MM.1S (cell line): ENCODE results near the gene ADGRE2.
"Not testable (repeated sequence)": the region's sequence is repeated elsewhere in the genome, so short reads cannot be mapped to it uniquely, and the experiment has no call there.

Experiments used
- DNase-seq: peaks from one replicate; pipeline ENCODE4 v3.0.0-alpha.2; 2015
- H2AFZ ChIP-seq: fragments of 300-600 bp; sonication (generic); 2 replicates; pipeline ENCODE4 v1.6.0; 2016; ENCODE audit warnings: antibody characterized with exemption, low read length
- H3F3A ChIP-seq: fragments of 300-600 bp; sonication (generic); 2 replicates; pipeline ENCODE4 v1.6.1; 2016; ENCODE audit warnings: mild to moderate bottlenecking, antibody characterized with exemption, low read length, moderate library complexity, mixed read lengths; ENCODE audit not compliant: insufficient read depth
- H3K27ac ChIP-seq: fragments of 300-600 bp; sonication (generic); 2 replicates; pipeline ENCODE4 v1.5.1; 2016; ENCODE audit warnings: mild to moderate bottlenecking, low read length
- H3K27me3 ChIP-seq: fragments of 300-600 bp; sonication (generic); replicated peaks from 2 replicates; pipeline ENCODE4 v1.6.0; 2016; ENCODE audit warnings: low read length; ENCODE audit not compliant: insufficient read depth
- H3K36me3 ChIP-seq: fragments of 300-600 bp; sonication (generic); replicated peaks from 2 replicates; pipeline ENCODE4 v1.6.1; 2016; ENCODE audit warnings: mild to moderate bottlenecking, low read length, mixed read lengths; ENCODE audit not compliant: insufficient read depth
- H3K4me1 ChIP-seq: fragments of 300-600 bp; sonication (generic); 2 replicates; pipeline ENCODE4 v1.6.1; 2016; ENCODE audit warnings: low read length, mixed read lengths
- H3K4me2 ChIP-seq: fragments of 300-600 bp; sonication (generic); 2 replicates; pipeline ENCODE4 v1.6.0; 2016; ENCODE audit warnings: low read depth, low read length
- H3K4me3 ChIP-seq: fragments of 300-600 bp; sonication (generic); 2 replicates; pipeline ENCODE4 v1.5.1; 2016; ENCODE audit warnings: low read length, mixed read lengths
- H3K79me2 ChIP-seq: fragments of 300-600 bp; sonication (generic); 2 replicates; pipeline ENCODE4 v1.6.1; 2016; ENCODE audit warnings: mixed run types, low read length, mixed read lengths
- H3K9ac ChIP-seq: fragments of 300-600 bp; sonication (generic); 2 replicates; pipeline ENCODE4 v1.6.1; 2016; ENCODE audit warnings: low read length, mixed read lengths
- H3K9me2 ChIP-seq: fragments of 300-600 bp; sonication (generic); replicated peaks from 2 replicates; pipeline ENCODE4 v1.6.1; 2016; ENCODE audit warnings: mild to moderate bottlenecking, low read length, mixed read lengths; ENCODE audit not compliant: insufficient read depth
- H3K9me3 ChIP-seq: fragments of 300-600 bp; sonication (generic); replicated peaks from 2 replicates; pipeline ENCODE4 v1.6.1; 2016; ENCODE audit warnings: mild to moderate bottlenecking, low read length, mixed read lengths; ENCODE audit not compliant: insufficient read depth
- H4K20me1 ChIP-seq: fragments of 300-600 bp; sonication (generic); 2 replicates; pipeline ENCODE4 v1.6.1; 2016; ENCODE audit warnings: mild to moderate bottlenecking, low read length, moderate library complexity, mixed read lengths; ENCODE audit not compliant: insufficient read depth
- EZH2 ChIP-seq: fragments of 300-600 bp; sonication (generic); optimal IDR thresholded peaks from 2 replicates; pipeline ENCODE3; 2017; ENCODE audit warnings: low read depth, mild to moderate bottlenecking, antibody characterized with exemption, low read length, mixed read lengths
- EZH2phosphoT487 ChIP-seq: fragments of 300-600 bp; sonication (generic); IDR thresholded peaks from 2 replicates; pipeline ENCODE4 v1.6.1; 2018; ENCODE audit warnings: antibody characterized with exemption, low read length
- TF ChIP-seq, protein P1 (sequence below): fragments of 300-600 bp; sonication (generic); IDR thresholded peaks from 2 replicates; pipeline ENCODE4 v1.5.1; 2016; ENCODE audit warnings: antibody characterized with exemption, low read length, mixed read lengths

The ADGRE2 gene

GRCh38 chr19:14775869-14776586, 2.3 kb downstream of the ADGRE2 start:
- H3K4me2 ChIP-seq = no peak overlapping the region
- no peaks in the 10 kb centered on the region for H3K79me2 ChIP-seq
- H4K20me1 ChIP-seq = no peaks in the 10 kb centered on the region
- no peaks in the 10 kb centered on the region for H3K9me3 ChIP-seq
- no peak overlapping the region for H2AFZ ChIP-seq
- H3K4me3 ChIP-seq = no peak overlapping the region
- no peak overlapping the region for H3K27ac ChIP-seq
- no peaks in the 10 kb centered on the region for H3K9me2 ChIP-seq
- peaks cover 38% of the 10 kb centered on the region for H3K27me3 ChIP-seq
- H3K9ac ChIP-seq = no peak overlapping the region
- H3K36me3 ChIP-seq = no peaks in the 10 kb centered on the region
- DNase-seq = no peak
- TF ChIP-seq EZH2phosphoT487 (no peak), EZH2 (no peak)
- TF ChIP-seq, protein P1, sequence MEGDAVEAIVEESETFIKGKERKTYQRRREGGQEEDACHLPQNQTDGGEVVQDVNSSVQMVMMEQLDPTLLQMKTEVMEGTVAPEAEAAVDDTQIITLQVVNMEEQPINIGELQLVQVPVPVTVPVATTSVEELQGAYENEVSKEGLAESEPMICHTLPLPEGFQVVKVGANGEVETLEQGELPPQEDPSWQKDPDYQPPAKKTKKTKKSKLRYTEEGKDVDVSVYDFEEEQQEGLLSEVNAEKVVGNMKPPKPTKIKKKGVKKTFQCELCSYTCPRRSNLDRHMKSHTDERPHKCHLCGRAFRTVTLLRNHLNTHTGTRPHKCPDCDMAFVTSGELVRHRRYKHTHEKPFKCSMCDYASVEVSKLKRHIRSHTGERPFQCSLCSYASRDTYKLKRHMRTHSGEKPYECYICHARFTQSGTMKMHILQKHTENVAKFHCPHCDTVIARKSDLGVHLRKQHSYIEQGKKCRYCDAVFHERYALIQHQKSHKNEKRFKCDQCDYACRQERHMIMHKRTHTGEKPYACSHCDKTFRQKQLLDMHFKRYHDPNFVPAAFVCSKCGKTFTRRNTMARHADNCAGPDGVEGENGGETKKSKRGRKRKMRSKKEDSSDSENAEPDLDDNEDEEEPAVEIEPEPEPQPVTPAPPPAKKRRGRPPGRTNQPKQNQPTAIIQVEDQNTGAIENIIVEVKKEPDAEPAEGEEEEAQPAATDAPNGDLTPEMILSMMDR = no peak
- no peaks in the 10 kb centered on the region for H3F3A ChIP-seq
- no peaks in the 10 kb centered on the region for H3K4me1 ChIP-seq

DNA sequence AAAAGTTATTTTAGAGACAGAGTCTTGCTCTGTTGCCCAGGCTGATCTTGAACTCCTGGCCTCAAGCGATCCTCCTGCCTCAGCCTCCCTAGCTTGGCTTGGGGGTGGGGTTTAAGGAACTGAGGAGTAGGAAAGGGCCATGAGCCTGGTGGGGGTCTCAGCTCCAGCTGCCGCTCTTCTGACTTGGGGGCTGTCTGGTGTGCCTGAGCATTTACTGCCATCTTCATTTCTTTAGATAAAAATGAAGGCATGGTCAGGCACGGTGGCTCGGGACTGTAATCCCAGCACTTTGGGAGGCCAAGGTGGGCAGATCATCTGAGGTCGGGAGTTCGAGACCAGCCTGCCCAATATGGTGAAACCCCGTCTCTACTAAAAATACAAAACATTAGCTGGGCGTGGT, 3.0 kb downstream of the ADGRE2 start:
- H3K9me2 ChIP-seq, H2AFZ ChIP-seq, H3K79me2 ChIP-seq, H3F3A ChIP-seq, H3K4me3 ChIP-seq, H3K27ac ChIP-seq, H3K36me3 ChIP-seq, H4K20me1 ChIP-seq, H3K4me2 ChIP-seq, H3K9ac ChIP-seq, DNase-seq, H3K9me3 ChIP-seq, H3K4me1 ChIP-seq: not testable (repeated sequence)
- peaks cover 35% of the 10 kb centered on the region for H3K27me3 ChIP-seq

GRCh38 chr19:14774373-14774772, 4.0 kb downstream of the ADGRE2 start:
- peaks cover 37% of the 10 kb centered on the region for H3K27me3 ChIP-seq
- no peak for TF ChIP-seq EZH2phosphoT487
- TF ChIP-seq, protein P1 = no peak
- no peak for TF ChIP-seq EZH2
- no peaks in the 10 kb centered on the region for H3F3A ChIP-seq
- H3K27ac ChIP-seq = no peak overlapping the region
- no peaks in the 10 kb centered on the region for H4K20me1 ChIP-seq
- no peak for DNase-seq
- no peaks in the 10 kb centered on the region for H3K79me2 ChIP-seq
- H2AFZ ChIP-seq = no peak overlapping the region
- H3K4me1 ChIP-seq = no peaks in the 10 kb centered on the region
- H3K4me2 ChIP-seq = no peak overlapping the region
- no peaks in the 10 kb centered on the region for H3K36me3 ChIP-seq
- no peak overlapping the region for H3K4me3 ChIP-seq
- no peaks in the 10 kb centered on the region for H3K9me3 ChIP-seq
- no peaks in the 10 kb centered on the region for H3K9me2 ChIP-seq
- no peak overlapping the region for H3K9ac ChIP-seq

GRCh38 chr19:14773722-14774121, 4.6 kb downstream of the ADGRE2 start:
- H2AFZ ChIP-seq, H3K9me3 ChIP-seq, H3K9ac ChIP-seq, DNase-seq, H3K4me1 ChIP-seq, H3F3A ChIP-seq, H3K79me2 ChIP-seq, H3K27ac ChIP-seq, H3K4me3 ChIP-seq, H3K9me2 ChIP-seq, H3K36me3 ChIP-seq, H3K4me2 ChIP-seq, H4K20me1 ChIP-seq: not testable (repeated sequence)
- H3K27me3 ChIP-seq = peaks cover 30% of the 10 kb centered on the region
